DOHH2 (cell line): ENCODE results near the gene DPP4.

Experiments
- CTCF ChIP-seq: fragments of 200-600 bp; sonication (generic); IDR thresholded peaks from one replicate; pipeline ENCODE4 v1.5.1; 2014; ENCODE audit warnings: antibody characterized with exemption, mild to moderate bottlenecking, low read depth, low read length; ENCODE audit not compliant: poor library complexity, severe bottlenecking
- EZH2phosphoT487 ChIP-seq: fragments of 200-600 bp; sonication (generic); IDR thresholded peaks from 2 replicates; pipeline ENCODE4 v1.6.1; 2017; ENCODE audit warnings: borderline replicate concordance, mild to moderate bottlenecking, antibody characterized with exemption, low read length, moderate library complexity, mixed read lengths

- no peak for TF ChIP-seq CTCF
- no peak for TF ChIP-seq EZH2phosphoT487
Observed at GRCh38 chr2:162092658-162093556, 18.9 kb upstream of the DPP4 start.
